Astrocyte (in vitro differentiated cells and primary cell): ENCODE results near the gene TNC.

Experiments used
- EZH2 ChIP-seq: IDR thresholded peaks from 2 replicates; pipeline ENCODE4 v1.6.1; 2012; ENCODE audit warnings: mild to moderate bottlenecking, low read length, inconsistent platforms; ENCODE audit not compliant: insufficient read depth
- TF ChIP-seq, protein P1 (sequence below): IDR thresholded peaks from 2 replicates; pipeline ENCODE4 v1.5.1; 2011; ENCODE audit warnings: low read depth, mild to moderate bottlenecking, inconsistent platforms, low read length, moderate library complexity; ENCODE audit not compliant: insufficient read depth

DNA sequence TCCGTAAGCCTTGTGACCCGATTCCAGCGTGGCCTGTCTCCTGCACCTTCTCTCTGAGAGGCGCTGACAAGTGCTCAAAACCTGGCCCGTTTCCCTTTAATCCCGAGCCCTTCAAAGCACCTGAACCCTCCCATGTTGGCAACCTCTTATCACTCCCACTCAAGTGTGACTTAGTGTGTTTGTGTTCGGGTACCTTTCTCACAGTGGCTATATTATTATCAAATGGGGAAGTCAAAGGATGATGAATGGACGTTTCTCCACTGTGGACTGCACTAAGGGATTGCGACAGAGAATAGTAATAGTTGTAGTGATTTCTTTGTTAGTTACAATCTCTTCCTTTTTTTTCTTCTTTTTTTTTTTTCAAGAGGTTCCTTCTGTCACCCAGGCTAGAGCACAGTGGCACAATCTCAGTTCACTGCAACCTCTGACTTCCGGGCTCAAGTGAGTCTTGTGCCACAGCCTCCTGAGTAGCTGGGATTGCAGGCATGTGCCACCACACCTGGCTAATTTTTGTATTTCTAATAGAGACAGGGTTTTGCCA, 122.2 kb downstream of the TNC start:
- TF ChIP-seq EZH2: no peak
- TF ChIP-seq, protein P1, sequence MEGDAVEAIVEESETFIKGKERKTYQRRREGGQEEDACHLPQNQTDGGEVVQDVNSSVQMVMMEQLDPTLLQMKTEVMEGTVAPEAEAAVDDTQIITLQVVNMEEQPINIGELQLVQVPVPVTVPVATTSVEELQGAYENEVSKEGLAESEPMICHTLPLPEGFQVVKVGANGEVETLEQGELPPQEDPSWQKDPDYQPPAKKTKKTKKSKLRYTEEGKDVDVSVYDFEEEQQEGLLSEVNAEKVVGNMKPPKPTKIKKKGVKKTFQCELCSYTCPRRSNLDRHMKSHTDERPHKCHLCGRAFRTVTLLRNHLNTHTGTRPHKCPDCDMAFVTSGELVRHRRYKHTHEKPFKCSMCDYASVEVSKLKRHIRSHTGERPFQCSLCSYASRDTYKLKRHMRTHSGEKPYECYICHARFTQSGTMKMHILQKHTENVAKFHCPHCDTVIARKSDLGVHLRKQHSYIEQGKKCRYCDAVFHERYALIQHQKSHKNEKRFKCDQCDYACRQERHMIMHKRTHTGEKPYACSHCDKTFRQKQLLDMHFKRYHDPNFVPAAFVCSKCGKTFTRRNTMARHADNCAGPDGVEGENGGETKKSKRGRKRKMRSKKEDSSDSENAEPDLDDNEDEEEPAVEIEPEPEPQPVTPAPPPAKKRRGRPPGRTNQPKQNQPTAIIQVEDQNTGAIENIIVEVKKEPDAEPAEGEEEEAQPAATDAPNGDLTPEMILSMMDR: no peak
